Stomach (tissue), 19 donors: Measurements from ENCODE around the gene TERF2IP. TPM values are rescaled to one million over a fixed set of nuclear protein-coding genes. Genes with fewer than 3 reads are reported as not detected.

Experiments used
- DNase-seq, 2 donors: peaks; one replicate each; pipeline versions ENCODE4 v3.0.0 to v3.0.0-alpha.2; 2013 to 2019
- H3K27ac ChIP-seq, 5 donors: fragments of 200-600 bp in 4 of 5; sonication (generic) in 4 of 5; one replicate each; pipeline ENCODE4 v1.5.1; 2013 to 2019; ENCODE audit warnings: mild to moderate bottlenecking in 1 of 5, moderate library complexity in 1 of 5
- H3K27me3 ChIP-seq, 3 donors: fragments of 200-600 bp; sonication (generic); one replicate each; pipeline ENCODE4 v1.5.1; 2017 to 2019; ENCODE audit warnings: mixed run types in 1 of 3
- H3K36me3 ChIP-seq, 4 donors: fragments of 200-600 bp; sonication (generic); 1 replicate in 3 of 4; 2 replicates in 1 of 4; pipeline ENCODE4 v1.5.1; 2016 to 2019
- H3K4me1 ChIP-seq, 4 donors: fragments of 200-600 bp; sonication (generic); one replicate each; pipeline ENCODE4 v1.5.1; 2016 to 2019
- H3K4me3 ChIP-seq, 4 donors: fragments of 200-600 bp; sonication (generic) in 3 of 4; one replicate each; pipeline ENCODE4 v1.5.1; 2016 to 2019; ENCODE audit warnings: mild to moderate bottlenecking in 1 of 4
- H3K9me3 ChIP-seq, 4 donors: fragments of 200-600 bp; sonication (generic); one replicate each; pipeline ENCODE4 v1.5.1; 2016 to 2019
- CTCF ChIP-seq, 7 experiments: fragments of 450-650 bp in 4 of 7; fragments of 200-600 bp in 3 of 7; sonication (generic) in 3 of 7; IDR thresholded peaks; one replicate each; pipeline ENCODE4 v1.5.1; 2016 to 2019; ENCODE audit warnings: antibody characterized with exemption in 7 of 7, control low read depth in 2 of 7, mild to moderate bottlenecking in 1 of 7
- EP300 ChIP-seq: sonication (generic); formaldehyde crosslinking; IDR thresholded peaks from one replicate; pipeline ENCODE4 v1.6.1; 2017; ENCODE audit warnings: antibody characterized with exemption
- POLR2A ChIP-seq, 4 donors: fragments of 450-650 bp; IDR thresholded peaks; one replicate each; pipeline ENCODE4 v1.6.1; 2016; ENCODE audit warnings: antibody characterized with exemption in 4 of 4, control low read depth in 2 of 4, mild to moderate bottlenecking in 1 of 4, moderate library complexity in 1 of 4
- POLR2AphosphoS5 ChIP-seq, 3 donors: sonication (generic); formaldehyde crosslinking; IDR thresholded peaks; one replicate each; pipeline ENCODE4 v1.6.1; 2016; ENCODE audit warnings: antibody characterized with exemption in 3 of 3
- WGBS, 5 donors: extraction: QIAGEN DNeasy Blood & Tissue Kit in 3 of 5; methylation state at CpG; one replicate each; pipeline versions ENCODE4 v1.1.5 to v1.1.7; 2013 to 2018; 5-methylcytosine and 5-hydroxymethylcytosine counted together
- intact Hi-C: fragments of 100-400 bp; cut with DNase I; formaldehyde crosslinking; loops from one replicate; pipeline ENCODE4 v1.15.1; 2023; ENCODE audit warnings: low total_unique reads
- long read RNA-seq, 10 donors: transcript quantifications; one replicate each; lab custom pipeline, GENCODE V29; 2026
- polyA plus RNA-seq, 3 donors: library from polyadenylated mRNA; stranded (reverse); fragments of 200-250 nt; gene quantifications; one replicate each; pipeline ENCODE4 v1.2.3, GENCODE V29; 2013
- total RNA-seq, 5 donors: library from RNA; depleted of rRNA; stranded (reverse); fragments of >200 nt; gene quantifications; one replicate each; pipeline versions ENCODE4 v1.1.0 to v1.2.3, GENCODE V29; 2014 to 2016
- donor health status: healthy with polysubstance abuse.
- donor health status: Bipolar disorder and iron deficiency.
- donor health status: healthy.

The TERF2IP gene
- total RNA-seq = 10 to 100 TPM; 17.1 to 58.3 (median 43.7) TPM
- 10 to 100 TPM; 30.0 to 37.3 (median 31.1) TPM for polyA plus RNA-seq
- long read RNA-seq, donor 1, transcript TERF2IP-201 (3 exons, 2,118 nt) = major isoform, 26 of 36 reads
- long read RNA-seq, donor 1, partial matches to known transcripts = 10 of 36 reads
- long read RNA-seq, donor 1, other reads (novel, unspliced or antisense) = 0 of 36 reads
- long read RNA-seq, donor 2, transcript TERF2IP-201 (3 exons, 2,118 nt) = major isoform, 40 of 40 reads
- long read RNA-seq, donor 2, partial matches to known transcripts = 0 of 40 reads
- long read RNA-seq, donor 2, other reads (novel, unspliced or antisense) = 0 of 40 reads
- long read RNA-seq, donor 3, transcript TERF2IP-201 (3 exons, 2,118 nt) = major isoform, 27 of 41 reads
- long read RNA-seq, donor 3, partial matches to known transcripts = 14 of 41 reads
- long read RNA-seq, donor 3, other reads (novel, unspliced or antisense) = 0 of 41 reads
- long read RNA-seq, donor 4, partial matches to known transcripts = 0 of 3 reads
- long read RNA-seq, donor 4, other reads (novel, unspliced or antisense) = 0 of 3 reads
- long read RNA-seq, donor 5, transcript TERF2IP-201 (3 exons, 2,118 nt) = major isoform, 52 of 53 reads
- long read RNA-seq, donor 5, partial matches to known transcripts = 0 of 53 reads
- long read RNA-seq, donor 5, other reads (novel, unspliced or antisense) = 0 of 53 reads
- long read RNA-seq, donor 6, transcript TERF2IP-201 (3 exons, 2,118 nt) = major isoform, 69 of 101 reads
- long read RNA-seq, donor 6, partial matches to known transcripts = 32 of 101 reads
- long read RNA-seq, donor 6, other reads (novel, unspliced or antisense) = 0 of 101 reads
- long read RNA-seq, donor 7, transcript TERF2IP-201 (3 exons, 2,118 nt) = major isoform, 62 of 90 reads
- long read RNA-seq, donor 7, partial matches to known transcripts = 28 of 90 reads
- long read RNA-seq, donor 7, other reads (novel, unspliced or antisense) = 0 of 90 reads
- long read RNA-seq, donor 8, transcript TERF2IP-201 (3 exons, 2,118 nt) = major isoform, 39 of 57 reads
- long read RNA-seq, donor 8, partial matches to known transcripts = 18 of 57 reads
- long read RNA-seq, donor 8, other reads (novel, unspliced or antisense) = 0 of 57 reads
- long read RNA-seq, donor 9, transcript TERF2IP-201 (3 exons, 2,118 nt) = major isoform, 22 of 37 reads
- long read RNA-seq, donor 9, partial matches to known transcripts = 15 of 37 reads
- long read RNA-seq, donor 9, other reads (novel, unspliced or antisense) = 0 of 37 reads
- long read RNA-seq, donor 10, transcript TERF2IP-201 (3 exons, 2,118 nt) = major isoform, 13 of 13 reads
- long read RNA-seq, donor 10, partial matches to known transcripts = 0 of 13 reads
- long read RNA-seq, donor 10, other reads (novel, unspliced or antisense) = 0 of 13 reads

- Histone ChIP-seq H3K27ac (peak within 1 kb of the TSS; percentile 94 to 99 (median 96)), H3K4me1 (peaks cover 46 to 65% (median 58%) of the 10 kb centered on the region in 4 donors), H3K9me3 (no peaks in the 10 kb centered on the region), H3K4me3 (peak within 1 kb of the TSS; percentile 80 to 100 (median 93)), H3K36me3 (peaks cover 0 to 27% (median 20%) of the 10 kb centered on the region in 4 donors), H3K27me3 (no peaks in the 10 kb centered on the region)
- TF ChIP-seq EP300 = no peak
- TF ChIP-seq POLR2AphosphoS5 (IDR thresholded peaks at IDR 0.05) = peak; percentile 97 to 99 (median 98)
- peak in 2 of 4 donors; percentile 80 to 89 for TF ChIP-seq POLR2A (IDR thresholded peaks at IDR 0.05)
- TF ChIP-seq CTCF (IDR thresholded peaks at IDR 0.05) = no peak
- intact Hi-C loops = no loop called here
- WGBS, 5 donors = 0 to 2% (median 1%) methylated on average over 16 to 76 of the region's 76 CpGs
- DNase-seq = peak; percentile 93 to 99
Measured at GRCh38 chr16:75647492-75648264, at the start of gene TERF2IP, which contains the start of gene KARS1. TSS of gene TERF2IP (plus strand) at chr16:75647773. CDS start at chr16:75647883, 110 bp downstream. TSS of gene KARS1 (minus strand) at chr16:75647665. CDS start at chr16:75647639, 26 bp downstream.

- TF ChIP-seq POLR2AphosphoS5 (IDR thresholded peaks at IDR 0.05) = no peak
- TF ChIP-seq POLR2A (IDR thresholded peaks at IDR 0.05) = no peak
- Histone ChIP-seq H3K27me3 (no peaks in the 10 kb centered on the region), H3K9me3 (no peaks in the 10 kb centered on the region), H3K4me3 (no peak overlapping the region), H3K27ac (no peak overlapping the region), H3K36me3 (peaks cover 37 to 84% (median 78%) of the 10 kb centered on the region in 4 donors), H3K4me1 (no peaks in the 10 kb centered on the region)
- intact Hi-C loops = no loop called here
- no peak for DNase-seq
- WGBS, 5 donors = 85 to 96% (median 92%) methylated on average over 6 of the region's 6 CpGs
Measured at GRCh38 chr16:75599452-75600277, 47.9 kb upstream of the TERF2IP start.

GRCh38 chr16:75603241-75603640 lies 44.3 kb upstream of the TERF2IP start:
- TF ChIP-seq CTCF (IDR thresholded peaks at IDR 0.05) = no peak
- TF ChIP-seq POLR2AphosphoS5 (IDR thresholded peaks at IDR 0.05) = no peak
- no peak for TF ChIP-seq EP300
- TF ChIP-seq POLR2A (IDR thresholded peaks at IDR 0.05) = no peak
- Histone ChIP-seq H3K36me3 (peaks cover 44 to 95% (median 90%) of the 10 kb centered on the region in 4 donors), H3K27ac (no peak overlapping the region), H3K4me1 (no peaks in the 10 kb centered on the region), H3K27me3 (no peaks in the 10 kb centered on the region), H3K9me3 (no peaks in the 10 kb centered on the region), H3K4me3 (no peak overlapping the region)
- intact Hi-C loops = no loop called here
- no peak for DNase-seq
- WGBS, 5 donors = 92 to 95% (median 94%) methylated on average over 4 of the region's 4 CpGs
